ENCODE results near the gene USB1. TPM values are rescaled to one million over a fixed set of nuclear protein-coding genes. Genes with fewer than 3 reads are reported as not detected.

The USB1 gene
- total RNA-seq, 1 donor from 2014 or later, result 14.9 TPM

DNA sequence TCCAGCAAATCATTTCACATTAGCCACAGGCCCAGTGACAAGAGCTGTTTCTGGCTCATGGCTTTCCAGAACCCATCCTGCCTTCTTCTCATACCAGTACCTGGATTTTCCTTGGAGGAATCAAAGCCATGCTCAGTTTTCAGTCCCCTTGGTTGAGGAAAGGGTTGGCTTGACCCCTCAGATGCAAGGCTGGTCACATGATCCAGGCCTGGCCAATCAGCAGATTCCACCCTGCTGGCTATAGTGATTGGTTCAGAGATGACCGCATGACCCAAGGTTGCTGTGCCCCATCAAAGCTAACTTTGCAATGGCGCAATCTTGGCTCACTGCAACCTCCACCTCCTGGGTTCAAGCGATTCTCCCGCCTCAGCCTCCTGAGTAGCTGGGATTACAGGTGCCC, 69.4 kb downstream of the USB1 start:
- Histone ChIP-seq H4K20me1 (ENCODE audit: low read depth) (no peaks in the 10 kb centered on the region), H3K27ac (no peak overlapping the region), H3K79me2 (ENCODE audit: low read depth) (no peaks in the 10 kb centered on the region), H3K36me3 (no peaks in the 10 kb centered on the region), H2AFZ (replicated peaks) (no peak overlapping the region), H3K27me3 (no peaks in the 10 kb centered on the region), H3K4me2 (no peak overlapping the region), H3K9ac (no peak overlapping the region), H3F3A (ENCODE audit: low read depth) (no peaks in the 10 kb centered on the region), H3K4me3 (no peak overlapping the region), H3K4me1 (no peaks in the 10 kb centered on the region), H3K9me3 (ENCODE audit: low read depth) (no peaks in the 10 kb centered on the region)
- Mint-ChIP-seq H3K4me1 (no peaks in the 10 kb centered on the region), H3K27me3 (ENCODE audit: insufficient read depth, low read depth) (peaks cover 10% of the 10 kb centered on the region), H3K36me3 (no peaks in the 10 kb centered on the region), H3K4me3 (no peak overlapping the region), H3K27ac (no peak overlapping the region), H3K9me3 (peaks cover 2% of the 10 kb centered on the region)
- TF ChIP-seq EZH2 (IDR thresholded peaks at IDR 0.05), result no peak
- TF ChIP-seq, protein P1, sequence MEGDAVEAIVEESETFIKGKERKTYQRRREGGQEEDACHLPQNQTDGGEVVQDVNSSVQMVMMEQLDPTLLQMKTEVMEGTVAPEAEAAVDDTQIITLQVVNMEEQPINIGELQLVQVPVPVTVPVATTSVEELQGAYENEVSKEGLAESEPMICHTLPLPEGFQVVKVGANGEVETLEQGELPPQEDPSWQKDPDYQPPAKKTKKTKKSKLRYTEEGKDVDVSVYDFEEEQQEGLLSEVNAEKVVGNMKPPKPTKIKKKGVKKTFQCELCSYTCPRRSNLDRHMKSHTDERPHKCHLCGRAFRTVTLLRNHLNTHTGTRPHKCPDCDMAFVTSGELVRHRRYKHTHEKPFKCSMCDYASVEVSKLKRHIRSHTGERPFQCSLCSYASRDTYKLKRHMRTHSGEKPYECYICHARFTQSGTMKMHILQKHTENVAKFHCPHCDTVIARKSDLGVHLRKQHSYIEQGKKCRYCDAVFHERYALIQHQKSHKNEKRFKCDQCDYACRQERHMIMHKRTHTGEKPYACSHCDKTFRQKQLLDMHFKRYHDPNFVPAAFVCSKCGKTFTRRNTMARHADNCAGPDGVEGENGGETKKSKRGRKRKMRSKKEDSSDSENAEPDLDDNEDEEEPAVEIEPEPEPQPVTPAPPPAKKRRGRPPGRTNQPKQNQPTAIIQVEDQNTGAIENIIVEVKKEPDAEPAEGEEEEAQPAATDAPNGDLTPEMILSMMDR (IDR thresholded peaks at IDR 0.05), result no peak
- TF ChIP-seq EZH2phosphoT487 (IDR thresholded peaks at IDR 0.05), result no peak
- no peak for DNase-seq (ENCODE audit: low spot score)

Other genes starting within 250 kb of the USB1 start
- gene KIFC3, start 198.9 kb upstream of the USB1 start, total RNA-seq (ENCODE audit: low replicate concordance), result 0.28 and 1.6 TPM in 2 replicates
- gene CNGB1, start 30.3 kb upstream of the USB1 start, total RNA-seq (ENCODE audit: low replicate concordance), result not detected in 2 replicates
- gene ZNF319, start 735 bp upstream of the USB1 start, total RNA-seq (ENCODE audit: low replicate concordance), result 1.4 and 5.5 TPM in 2 replicates
- gene MMP15, start 24.3 kb downstream of the USB1 start, total RNA-seq (ENCODE audit: low replicate concordance), result 7.2 and 26.0 TPM in 2 replicates
- gene CFAP20, start 128.0 kb downstream of the USB1 start, total RNA-seq (ENCODE audit: low replicate concordance), result 93.6 and 93.8 TPM in 2 replicates
- 69.7 and 81.6 TPM in 2 replicates for gene CSNK2A2, start 196.7 kb downstream of the USB1 start, total RNA-seq (ENCODE audit: low replicate concordance)